BE2C (cell line): ENCODE measurements around the gene RGS14.
A peak's percentile ranks its signal among the peaks of the same experiment; 100 is the strongest.

ENCODE experiments used
- DNase-seq: peaks from one replicate; pipeline ENCODE4 v3.0.0-alpha.2; 2020
- H3K27me3 ChIP-seq: fragments of 250-450 bp; sonication (Bioruptor Pico); 2 replicates; pipeline ENCODE4 v1.5.1; 2020; ENCODE audit warnings: mild to moderate bottlenecking
- H3K36me3 ChIP-seq: fragments of 250-450 bp; sonication (Bioruptor Pico); 2 replicates; pipeline ENCODE4 v1.5.1; 2020; ENCODE audit warnings: mild to moderate bottlenecking
- H3K4me1 ChIP-seq: fragments of 250-450 bp; sonication (Bioruptor Pico); 2 replicates; pipeline ENCODE4 v1.5.1; 2020
- H3K4me3 ChIP-seq: 2 replicates; pipeline ENCODE4 v1.5.1; 2011; ENCODE audit warnings: low read depth, low read length
- H3K9me3 ChIP-seq: fragments of 250-450 bp; sonication (Bioruptor Pico); 2 replicates; pipeline ENCODE4 v1.5.1; 2020
- CTCF ChIP-seq: IDR thresholded peaks from 2 replicates; pipeline ENCODE4 v1.5.1; 2012; ENCODE audit warnings: mild to moderate bottlenecking, low read depth, low read length

RGS14 gene

GRCh38 chr5:177382423-177383029 lies 24.8 kb downstream of the RGS14 start:
- Histone ChIP-seq H3K4me3 (no peak overlapping the region), H3K27me3 (no peaks in the 10 kb centered on the region), H3K9me3 (no peaks in the 10 kb centered on the region), H3K4me1 (no peaks in the 10 kb centered on the region), H3K36me3 (no peaks in the 10 kb centered on the region)
- TF ChIP-seq CTCF: peak; percentile 40; the same call in 1 of the 2 replicates
- peak; percentile 43 for DNase-seq

- no peak for DNase-seq
- no peaks in the 10 kb centered on the region for H3K9me3 ChIP-seq
- no peak for TF ChIP-seq CTCF
Measured at GRCh38 chr5:177383181-177383580, 25.5 kb downstream of the RGS14 start.

GRCh38 chr5:177384134-177384533 lies 26.4 kb downstream of the RGS14 start, which contains the start of gene SLC34A1:
TSS of gene SLC34A1 (plus strand) at chr5:177384434. CDS start at chr5:177385742, 1,308 bp downstream.
- no peaks in the 10 kb centered on the region for H3K36me3 ChIP-seq
- no peak for TF ChIP-seq CTCF
- no peak within 1 kb of the TSS for H3K4me3 ChIP-seq
- H3K27me3 ChIP-seq: no peaks in the 10 kb centered on the region
- no peaks in the 10 kb centered on the region for H3K9me3 ChIP-seq
- H3K4me1 ChIP-seq: no peaks in the 10 kb centered on the region
- DNase-seq: no peak

More at GRCh38 chr5:177383181-177383580, 25.5 kb downstream of the RGS14 start:
- Histone ChIP-seq H3K36me3 (no peaks in the 10 kb centered on the region), H3K27me3 (no peaks in the 10 kb centered on the region), H3K4me1 (no peaks in the 10 kb centered on the region), H3K4me3 (no peak overlapping the region)

GRCh38 chr5:177385720-177386119 lies 28.0 kb downstream of the RGS14 start:
- TF ChIP-seq CTCF: no peak
- H3K9me3 ChIP-seq: no peaks in the 10 kb centered on the region
- no peak overlapping the region for H3K4me3 ChIP-seq
- no peaks in the 10 kb centered on the region for H3K4me1 ChIP-seq
- H3K27me3 ChIP-seq: no peaks in the 10 kb centered on the region
- no peaks in the 10 kb centered on the region for H3K36me3 ChIP-seq
- no peak for DNase-seq

- TF ChIP-seq CTCF: no peak
Measured at GRCh38 chr5:177386542-177386941, 28.8 kb downstream of the RGS14 start.

GRCh38 chr5:177387405-177387804 lies 29.7 kb downstream of the RGS14 start:
- DNase-seq: no peak
- H3K27me3 ChIP-seq: no peaks in the 10 kb centered on the region
- no peaks in the 10 kb centered on the region for H3K9me3 ChIP-seq
- no peaks in the 10 kb centered on the region for H3K36me3 ChIP-seq
- H3K4me3 ChIP-seq: no peak overlapping the region
- H3K4me1 ChIP-seq: no peaks in the 10 kb centered on the region
- TF ChIP-seq CTCF: no peak

More at GRCh38 chr5:177386542-177386941, 28.8 kb downstream of the RGS14 start:
- Histone ChIP-seq H3K4me1 (no peaks in the 10 kb centered on the region), H3K27me3 (no peaks in the 10 kb centered on the region), H3K36me3 (no peaks in the 10 kb centered on the region), H3K9me3 (no peaks in the 10 kb centered on the region), H3K4me3 (no peak overlapping the region)
- no peak for DNase-seq
